ENCODE measurements around the gene GNB5. TPM values are rescaled to one million over a fixed set of nuclear protein-coding genes. Genes with fewer than 3 reads are reported as not detected.
A peak's percentile ranks its signal among the peaks of the same experiment; 100 is the strongest.
"Not testable (repeated sequence)": the region's sequence is repeated elsewhere in the genome, so short reads cannot be mapped to it uniquely, and the experiment has no call there.

GNB5 gene
- total RNA-seq, 2 donors from 2014 or later: 30.1 to 38.5 TPM

GRCh38 chr15:52083603-52084002 lies 107.6 kb downstream of the GNB5 start:
- Histone ChIP-seq H3K9me3 (peaks cover 0 to 14% of the 10 kb centered on the region in 2 donors), H3K4me1 (no peaks in the 10 kb centered on the region), H3K4me3 (no peak overlapping the region), H3K27me3 (no peaks in the 10 kb centered on the region), H3K36me3 (no peaks in the 10 kb centered on the region), H3K27ac (no peak overlapping the region)
- no peak for TF ChIP-seq CTCF (IDR thresholded peaks at IDR 0.05)
- no peak for DNase-seq (ENCODE audit: low spot score)

GRCh38 chr15:52083037-52083359 lies 108.2 kb downstream of the GNB5 start:
- H3K4me1 ChIP-seq; H3K27ac ChIP-seq; H3K27me3 ChIP-seq; DNase-seq (ENCODE audit: low spot score); H3K36me3 ChIP-seq; H3K4me3 ChIP-seq: not testable (repeated sequence)
- H3K9me3 ChIP-seq: peaks cover 0 to 14% of the 10 kb centered on the region in 2 donors

DNA sequence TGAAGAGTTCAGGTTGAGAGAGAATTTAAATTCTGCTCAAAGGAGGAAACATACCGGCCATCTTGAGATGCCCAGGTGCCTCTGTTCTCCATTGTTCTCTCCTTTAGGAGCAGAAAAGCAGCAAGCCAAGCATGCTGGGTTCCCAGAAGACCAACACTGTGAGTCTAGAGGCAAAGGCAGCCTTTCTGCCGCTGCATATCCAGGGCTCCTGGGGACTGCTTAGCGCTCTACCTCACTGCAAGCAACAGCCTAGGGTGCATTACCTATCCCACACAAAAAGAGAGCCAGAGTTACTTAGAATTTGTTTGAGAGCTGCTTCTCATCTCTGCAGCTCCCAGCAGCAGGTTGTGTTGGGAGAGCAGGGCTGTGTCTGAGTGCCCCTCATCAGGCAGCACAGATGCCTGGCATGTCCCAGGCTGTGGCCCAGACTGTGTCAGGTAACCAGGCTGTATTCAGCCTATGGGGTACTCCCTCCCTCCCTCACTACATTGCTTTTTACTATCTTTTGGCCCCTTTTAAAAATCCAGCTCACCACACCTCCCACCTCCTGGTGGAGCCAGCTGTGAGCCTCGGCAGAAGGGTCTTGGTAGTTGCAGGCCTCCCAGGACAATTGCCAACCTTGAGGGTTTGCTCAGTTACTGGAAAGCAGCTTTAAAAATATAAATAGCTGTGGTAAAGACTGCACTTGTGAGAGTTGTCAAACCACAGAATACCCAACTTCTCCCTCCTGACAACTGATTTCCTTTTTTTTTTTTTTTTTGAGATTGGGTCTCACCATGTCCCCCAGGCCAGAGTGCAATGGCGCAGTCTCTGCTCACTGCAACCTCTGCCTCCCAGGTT lies 108.8 kb downstream of the GNB5 start:
- no peak for DNase-seq (ENCODE audit: low spot score)
- H3K4me1 ChIP-seq: no peaks in the 10 kb centered on the region
- H3K4me3 ChIP-seq: no peak overlapping the region
- H3K9me3 ChIP-seq: peaks cover 0 to 14% of the 10 kb centered on the region in 2 donors
- no peaks in the 10 kb centered on the region for H3K27me3 ChIP-seq
- no peak overlapping the region for H3K27ac ChIP-seq
- no peaks in the 10 kb centered on the region for H3K36me3 ChIP-seq
- TF ChIP-seq CTCF (IDR thresholded peaks at IDR 0.05): no peak

- H3K4me3 ChIP-seq: no peak overlapping the region
- no peaks in the 10 kb centered on the region for H3K36me3 ChIP-seq
- H3K4me1 ChIP-seq: no peaks in the 10 kb centered on the region
- H3K27me3 ChIP-seq: no peaks in the 10 kb centered on the region
- H3K27ac ChIP-seq: no peak overlapping the region
- DNase-seq (ENCODE audit: low spot score): no peak
- no peak for TF ChIP-seq CTCF (IDR thresholded peaks at IDR 0.05)
- H3K9me3 ChIP-seq: no peaks in the 10 kb centered on the region
These were observed 110.3 kb downstream of the GNB5 start for GRCh38 chr15:52080706-52081392.

DNA sequence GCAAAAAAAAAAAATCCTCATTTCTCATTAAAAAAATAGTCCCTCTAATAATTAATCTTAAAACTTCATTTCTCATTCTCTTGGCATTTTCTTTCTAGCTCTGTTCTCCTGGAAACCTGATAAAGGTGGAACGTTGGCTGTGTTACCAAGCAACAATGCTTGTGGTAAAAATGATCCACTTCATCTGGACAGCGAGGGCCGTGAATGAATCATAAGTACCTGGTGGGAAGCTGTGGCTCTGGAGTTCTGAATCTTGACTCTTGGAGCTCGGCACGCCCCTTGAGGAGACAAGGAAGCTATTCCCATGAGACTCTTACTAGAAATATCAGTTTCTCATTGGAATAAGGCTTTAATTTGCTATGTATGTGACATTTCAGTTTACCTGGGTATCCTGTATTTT lies 111.2 kb downstream of the GNB5 start:
- H3K9me3 ChIP-seq: no peaks in the 10 kb centered on the region
- TF ChIP-seq CTCF (IDR thresholded peaks at IDR 0.05): no peak
- no peak for DNase-seq (ENCODE audit: low spot score)
- H3K4me3 ChIP-seq: no peak overlapping the region
- H3K27ac ChIP-seq: no peak overlapping the region
- no peaks in the 10 kb centered on the region for H3K27me3 ChIP-seq
- H3K4me1 ChIP-seq: no peaks in the 10 kb centered on the region
- H3K36me3 ChIP-seq: no peaks in the 10 kb centered on the region

- peak; percentile 81 for DNase-seq (ENCODE audit: low spot score)
- Histone ChIP-seq H3K4me3 (no peak overlapping the region), H3K27me3 (no peaks in the 10 kb centered on the region), H3K4me1 (no peaks in the 10 kb centered on the region), H3K9me3 (no peaks in the 10 kb centered on the region), H3K27ac (no peak overlapping the region), H3K36me3 (no peaks in the 10 kb centered on the region)
- TF ChIP-seq CTCF (IDR thresholded peaks at IDR 0.05): peak; percentile 76 to 88
These were observed 112.1 kb downstream of the GNB5 start for GRCh38 chr15:52078876-52079700.
